Inflammatory macrophage treated with lipopolysaccharide for 1 hour (primary cell): ENCODE data around the gene CCL2.
A peak's percentile ranks its signal among the peaks of the same experiment; 100 is the strongest.
"Not testable (repeated sequence)": the region's sequence is repeated elsewhere in the genome, so short reads cannot be mapped to it uniquely, and the experiment has no call there.

ENCODE experiments used
- DNase-seq, 2 donors: peaks; one replicate each; pipeline ENCODE4 v3.0.0-alpha.2; 2020 to 2022

Gene CCL2

DNA sequence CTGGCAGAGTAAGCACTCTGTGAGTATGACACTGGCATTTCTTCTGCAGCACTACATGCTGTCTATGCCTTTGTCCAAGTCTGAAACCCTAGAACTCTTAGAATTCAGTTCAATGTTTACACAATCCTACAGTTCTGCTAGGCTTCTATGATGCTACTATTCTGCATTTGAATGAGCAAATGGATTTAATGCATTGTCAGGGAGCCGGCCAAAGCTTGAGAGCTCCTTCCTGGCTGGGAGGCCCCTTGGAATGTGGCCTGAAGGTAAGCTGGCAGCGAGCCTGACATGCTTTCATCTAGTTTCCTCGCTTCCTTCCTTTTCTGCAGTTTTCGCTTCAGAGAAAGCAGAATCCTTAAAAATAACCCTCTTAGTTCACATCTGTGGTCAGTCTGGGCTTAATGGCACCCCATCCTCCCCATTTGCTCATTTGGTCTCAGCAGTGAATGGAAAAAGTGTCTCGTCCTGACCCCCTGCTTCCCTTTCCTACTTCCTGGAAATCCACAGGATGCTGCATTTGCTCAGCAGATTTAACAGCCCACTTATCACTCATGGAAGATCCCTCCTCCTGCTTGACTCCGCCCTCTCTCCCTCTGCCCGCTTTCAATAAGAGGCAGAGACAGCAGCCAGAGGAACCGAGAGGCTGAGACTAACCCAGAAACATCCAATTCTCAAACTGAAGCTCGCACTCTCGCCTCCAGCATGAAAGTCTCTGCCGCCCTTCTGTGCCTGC lies at the start of gene CCL2:
TSS of gene CCL2 (plus strand) at position 635 of the 730 bp plus-strand sequence. CDS start at position 700, 65 bp downstream.
- peak; percentile 54 to 68 for DNase-seq

DNA sequence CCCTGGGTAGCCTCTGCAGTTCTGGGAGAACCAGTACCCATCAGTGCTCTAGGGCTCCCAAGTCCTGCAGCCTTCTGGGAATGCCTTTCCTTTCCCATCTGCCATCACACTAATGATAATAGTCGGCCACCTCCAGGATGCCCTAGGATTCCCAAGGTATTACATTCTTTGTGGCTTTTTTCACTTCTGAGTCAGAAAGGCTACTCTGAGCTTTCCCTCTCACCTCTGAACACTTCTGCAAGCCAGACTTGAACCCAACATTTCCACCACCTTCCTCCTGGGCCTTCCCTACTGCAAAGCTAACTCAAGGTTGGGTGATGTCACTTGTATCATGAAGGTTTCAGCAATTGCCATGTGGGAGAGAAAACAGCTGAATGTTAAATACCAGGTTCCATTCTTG lies 49.7 kb upstream of the CCL2 start:
- no peak for DNase-seq

DNA sequence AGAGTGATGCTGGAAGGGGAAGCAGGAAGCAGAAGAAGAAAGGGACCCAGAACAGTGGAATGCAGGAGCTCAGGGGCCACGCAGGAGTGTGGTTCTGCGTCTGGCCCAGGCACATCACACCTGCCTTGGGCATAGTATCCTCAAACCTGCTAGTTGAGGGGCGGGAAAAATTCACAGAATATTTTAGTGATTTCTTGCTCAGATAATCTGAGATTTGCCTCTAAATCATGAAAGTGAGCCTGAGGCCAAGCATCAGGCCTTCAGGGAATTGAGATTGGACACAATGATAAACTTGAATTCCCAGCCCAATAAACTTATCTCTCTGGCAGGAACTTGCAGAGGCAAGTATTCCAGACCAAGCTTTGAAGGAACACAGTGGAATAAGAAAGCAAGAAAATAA lies 48.5 kb upstream of the CCL2 start:
- DNase-seq, result no peak

DNA sequence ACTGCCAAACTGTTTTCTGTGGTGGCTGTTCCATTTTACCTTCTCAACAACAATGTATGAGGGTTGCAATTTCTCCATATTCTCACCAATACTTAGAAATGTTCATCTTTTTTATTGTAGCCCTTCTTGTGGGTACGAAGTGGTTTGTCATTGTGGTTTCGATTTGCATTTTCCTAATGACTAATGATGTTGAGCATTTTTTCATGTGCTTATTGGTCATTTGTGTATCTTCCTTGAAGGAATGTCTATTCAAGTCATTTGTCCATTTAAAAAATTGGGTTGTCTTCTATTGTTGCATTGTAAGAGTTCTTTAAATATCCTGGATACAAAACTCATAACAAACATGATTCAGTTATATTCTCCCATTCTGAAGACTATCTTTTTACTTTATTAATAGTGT lies 47.5 kb upstream of the CCL2 start:
- DNase-seq, result peak; percentile 62 to 64

DNA sequence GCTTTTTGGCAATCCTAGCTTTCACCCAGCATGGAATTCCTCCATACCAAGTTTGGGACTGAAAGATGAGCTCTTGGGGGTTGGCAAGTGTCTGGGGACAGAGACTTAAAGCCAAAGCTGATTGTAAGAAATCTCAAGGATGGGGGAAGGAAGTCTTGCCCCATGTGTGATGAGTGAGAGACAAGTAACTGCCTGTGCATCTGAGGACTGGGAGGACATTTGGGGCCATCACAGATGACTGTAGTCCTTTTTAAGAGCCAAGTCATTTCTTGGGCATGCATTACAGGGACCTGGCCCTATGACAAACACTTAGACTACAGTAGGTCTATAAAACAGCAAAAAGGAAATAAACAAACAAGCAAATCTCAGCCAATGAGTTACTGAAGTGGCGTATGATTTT lies 36.3 kb upstream of the CCL2 start:
- no peak for DNase-seq

DNA sequence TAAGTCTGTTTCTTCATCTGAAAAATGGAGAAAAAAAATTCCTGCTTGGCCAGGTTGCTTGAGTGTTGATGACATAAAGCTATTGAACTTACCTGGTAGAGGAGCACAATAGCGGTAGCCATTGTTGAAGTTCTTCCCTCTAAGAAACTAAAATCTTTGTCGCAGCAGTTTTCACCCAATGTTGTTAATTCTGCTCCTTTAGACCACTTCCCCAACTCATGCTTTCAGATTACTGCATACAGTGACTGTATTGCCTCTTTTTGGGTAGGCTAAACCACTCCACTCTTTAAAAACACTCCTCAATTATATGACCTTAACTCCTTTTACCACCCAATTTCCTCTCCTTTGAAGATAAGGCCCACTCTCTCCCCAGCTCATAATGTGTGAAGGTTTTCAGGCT lies 35.7 kb upstream of the CCL2 start:
- DNase-seq, result peak in 1 of 2 donors; percentile 38

DNA sequence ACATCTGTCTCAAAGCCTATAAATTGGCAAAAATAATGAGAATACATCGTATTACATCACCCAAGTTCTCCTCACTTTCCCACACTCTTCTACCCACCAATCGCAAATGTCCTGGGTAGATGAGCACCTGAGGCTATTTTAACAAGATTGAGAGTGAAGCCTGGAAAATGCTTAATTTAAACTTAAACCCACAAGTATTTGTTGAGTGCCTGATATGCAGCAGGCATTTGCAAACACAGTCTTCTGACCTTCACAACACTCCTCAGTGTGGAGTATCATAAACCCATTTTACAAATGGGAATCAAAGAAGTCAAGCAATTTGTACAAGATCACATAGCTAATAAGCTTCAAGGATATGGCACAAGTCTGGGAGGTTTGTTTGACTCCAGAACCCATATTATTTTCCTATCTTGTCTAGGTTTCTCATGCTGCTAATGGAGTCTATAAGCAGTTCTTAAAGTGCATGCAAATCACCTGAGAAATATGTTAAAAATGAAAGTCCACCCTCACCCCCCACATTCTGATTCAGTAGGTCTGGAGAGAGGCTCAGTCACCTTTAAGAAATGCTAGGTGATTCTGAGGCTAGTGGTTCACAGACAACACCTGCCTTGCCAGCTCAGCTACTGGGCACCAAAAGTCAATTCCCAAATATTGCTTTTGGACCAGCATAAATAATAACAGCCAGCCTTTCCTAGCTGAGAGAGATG lies 34.9 kb upstream of the CCL2 start:
- DNase-seq, result no peak

DNA sequence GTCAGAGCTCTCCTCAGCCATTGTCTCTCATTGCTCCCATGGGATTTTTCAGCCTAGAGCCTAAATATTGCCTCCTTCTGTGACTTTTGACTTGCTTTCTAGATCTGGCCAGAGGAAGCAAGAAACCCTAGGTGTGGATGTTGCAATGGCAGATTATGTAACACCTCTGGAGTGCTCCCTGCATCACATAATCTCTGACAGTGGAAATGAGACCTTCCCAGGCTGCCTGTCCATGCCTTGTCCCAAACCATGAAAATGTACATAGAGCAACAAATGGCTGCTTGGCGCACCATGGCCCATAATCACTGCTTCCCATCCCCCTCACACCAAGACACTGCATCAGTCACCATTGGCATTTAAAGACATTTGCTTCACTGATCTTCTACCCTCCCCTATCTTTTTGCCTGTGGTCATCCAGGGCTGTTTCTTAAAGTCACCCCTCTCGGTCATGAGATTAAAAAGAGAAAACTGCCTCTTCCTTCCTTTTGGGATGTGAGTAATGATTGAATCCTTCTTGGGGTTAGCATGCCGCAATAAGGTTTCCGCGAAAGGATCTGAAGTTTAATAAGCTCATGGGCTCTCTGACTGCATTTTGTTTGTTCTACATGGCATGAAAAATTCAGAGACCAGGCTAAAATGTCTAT lies 34.2 kb upstream of the CCL2 start:
- DNase-seq, result peak; percentile 64 to 77

DNA sequence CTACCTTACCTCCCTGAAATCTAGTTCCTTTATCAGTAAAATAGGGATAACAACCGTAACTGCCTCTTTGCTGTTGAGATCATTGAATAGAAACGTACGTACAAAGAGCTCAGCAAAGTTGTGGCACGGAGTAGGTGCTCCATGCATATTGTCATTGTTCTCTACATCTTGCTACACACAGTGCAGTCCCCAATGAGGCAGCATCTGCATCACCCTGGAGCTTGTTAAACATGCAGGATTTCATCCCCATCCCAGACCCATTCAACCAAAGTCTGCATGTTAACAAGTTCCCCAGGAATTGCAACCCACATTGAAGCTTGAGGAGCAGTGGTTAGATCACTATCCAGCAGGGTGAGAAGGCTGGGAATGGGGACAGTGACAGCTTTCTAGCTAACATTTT lies 33.7 kb upstream of the CCL2 start:
- DNase-seq, result no peak

DNA sequence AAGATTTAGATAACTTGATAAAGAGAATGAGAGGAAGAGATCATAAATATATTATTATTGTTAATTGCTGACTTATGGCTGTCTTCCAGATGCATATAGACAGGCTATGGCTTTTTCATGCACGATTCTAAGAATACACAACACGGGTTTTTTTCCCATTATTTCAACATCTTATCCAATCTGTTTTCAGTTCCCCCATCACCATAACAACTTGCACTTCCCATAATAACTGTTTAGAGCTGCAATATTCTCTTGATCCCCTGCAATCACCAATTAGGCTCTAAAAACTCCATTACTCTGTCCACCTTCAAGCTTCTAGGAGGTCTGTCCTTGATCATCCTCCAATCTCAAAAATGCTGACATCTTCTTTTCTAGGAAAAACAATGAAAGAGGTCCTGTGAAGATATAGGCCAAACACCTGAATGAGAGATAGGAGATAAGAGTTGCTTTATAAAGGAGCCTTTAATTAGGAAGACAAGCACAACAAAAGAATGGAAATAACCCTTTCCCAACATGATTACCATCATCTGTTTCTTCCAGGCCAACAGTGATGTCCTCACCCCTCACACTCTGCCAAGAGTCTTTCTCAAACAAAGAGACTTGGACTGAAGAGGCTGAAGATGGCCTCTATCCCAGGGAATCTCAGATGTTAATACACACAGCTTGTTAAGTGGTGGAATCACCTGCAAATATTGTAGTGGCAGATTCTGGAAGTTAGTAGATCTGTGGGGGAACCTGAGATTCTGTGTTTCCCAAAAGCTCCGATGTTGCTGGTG lies 32.2 kb upstream of the CCL2 start:
- peak; percentile 86 to 87 for DNase-seq

DNA sequence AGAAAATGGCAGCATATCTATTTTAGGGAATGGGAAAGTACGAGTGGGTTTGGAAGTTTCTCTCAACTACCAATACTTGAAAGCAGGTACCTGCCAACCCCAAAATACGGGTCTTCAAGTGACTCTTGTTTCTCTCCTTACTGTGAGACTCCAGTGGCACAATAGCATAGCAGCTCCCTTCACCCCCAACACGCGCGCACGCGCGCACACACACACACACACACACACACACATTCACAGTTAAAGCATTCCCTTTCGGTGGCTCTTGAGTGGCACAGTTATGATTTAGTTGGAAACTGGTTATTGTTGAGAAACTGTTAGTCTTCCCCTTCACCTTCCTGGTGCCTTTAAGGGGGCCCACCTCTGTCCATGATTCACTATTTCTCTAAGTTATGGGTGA lies 30.0 kb upstream of the CCL2 start:
- DNase-seq, result no peak

DNA sequence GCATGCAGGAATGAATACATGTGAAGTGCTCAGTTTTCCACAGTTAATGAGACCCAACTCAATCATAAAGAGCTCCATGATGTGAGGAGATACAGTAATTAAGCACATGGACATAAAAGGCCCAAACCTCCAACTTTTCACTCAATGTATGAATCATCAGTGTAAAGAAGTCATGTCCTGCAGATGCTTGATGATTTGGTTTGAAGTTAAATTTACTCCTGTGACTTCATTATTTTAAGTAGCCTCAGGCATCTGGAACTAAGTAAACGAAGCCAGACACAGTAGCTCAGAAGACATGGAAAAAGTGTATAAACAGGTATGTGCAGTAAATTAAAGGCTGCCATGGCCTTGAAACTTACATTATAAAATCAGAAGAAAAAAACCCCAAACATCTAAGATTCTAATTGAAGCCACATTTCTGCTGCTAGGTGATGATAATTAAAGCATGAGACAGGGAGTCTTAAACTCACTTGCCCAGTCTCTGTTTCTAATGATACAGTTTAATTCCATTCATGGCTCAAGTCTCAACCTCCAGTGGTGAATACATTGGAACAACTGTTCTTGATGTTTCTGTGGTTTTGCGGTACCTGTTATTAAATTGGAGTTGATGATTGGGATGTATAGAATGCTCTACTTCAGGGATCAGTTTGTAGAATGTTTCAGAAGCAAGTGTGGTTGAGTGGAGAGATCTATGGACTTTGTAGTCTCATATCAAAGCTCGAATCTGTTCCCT lies 28.9 kb upstream of the CCL2 start:
- DNase-seq, result no peak

DNA sequence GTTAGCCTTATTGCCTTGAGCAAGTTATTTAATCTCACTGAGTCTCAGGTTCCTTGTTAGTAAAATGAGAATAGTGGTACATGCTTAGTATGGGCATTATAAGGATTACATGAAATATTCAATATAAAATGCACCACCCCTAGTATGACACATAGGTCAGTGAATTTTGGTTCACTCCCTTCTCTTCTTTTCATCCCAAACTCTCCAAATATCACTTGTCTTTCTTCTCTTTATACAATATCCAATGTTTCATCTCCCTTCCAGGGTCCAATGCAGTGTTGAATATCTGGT lies 28.4 kb upstream of the CCL2 start:
- DNase-seq, result no peak

DNA sequence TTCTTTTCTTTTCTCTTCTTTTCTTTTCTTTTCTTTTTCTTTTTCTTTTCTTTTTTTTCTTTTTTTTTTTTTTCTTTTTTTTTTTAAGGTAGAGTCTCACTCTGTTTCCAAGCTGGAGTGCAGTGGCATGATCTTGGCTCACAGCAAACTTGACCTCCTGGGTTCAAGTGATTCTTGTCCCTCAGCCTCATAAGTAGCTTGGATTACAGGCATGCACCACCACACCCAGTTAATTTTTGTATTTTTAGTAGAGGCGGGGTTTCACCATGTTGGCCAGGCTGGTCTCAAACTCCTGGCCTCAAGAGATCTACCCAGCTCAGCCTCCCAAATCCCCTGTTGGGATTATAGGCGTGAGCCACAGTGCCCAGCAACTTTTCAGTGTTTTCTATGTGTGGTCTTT lies 27.8 kb upstream of the CCL2 start:
- not testable (repeated sequence) for DNase-seq

DNA sequence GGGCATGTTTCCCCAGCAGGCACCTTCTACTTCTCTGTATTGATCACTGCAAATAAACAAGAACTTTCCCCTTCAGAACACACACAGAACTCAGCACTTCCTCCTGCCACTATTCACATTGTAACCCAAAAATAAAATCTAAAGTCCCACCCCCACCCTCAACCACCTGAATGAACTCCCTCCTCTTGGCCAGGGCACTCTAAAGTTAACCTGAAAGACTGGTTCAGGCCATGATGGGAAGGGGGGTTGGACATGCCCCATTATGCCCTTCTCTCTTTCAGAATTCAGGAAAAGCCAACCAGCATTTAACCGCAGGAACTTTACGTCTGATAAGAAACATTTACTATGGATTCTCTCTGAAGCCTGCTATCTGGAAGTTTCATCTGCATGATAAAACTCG lies 27.4 kb upstream of the CCL2 start:
- DNase-seq, result no peak

DNA sequence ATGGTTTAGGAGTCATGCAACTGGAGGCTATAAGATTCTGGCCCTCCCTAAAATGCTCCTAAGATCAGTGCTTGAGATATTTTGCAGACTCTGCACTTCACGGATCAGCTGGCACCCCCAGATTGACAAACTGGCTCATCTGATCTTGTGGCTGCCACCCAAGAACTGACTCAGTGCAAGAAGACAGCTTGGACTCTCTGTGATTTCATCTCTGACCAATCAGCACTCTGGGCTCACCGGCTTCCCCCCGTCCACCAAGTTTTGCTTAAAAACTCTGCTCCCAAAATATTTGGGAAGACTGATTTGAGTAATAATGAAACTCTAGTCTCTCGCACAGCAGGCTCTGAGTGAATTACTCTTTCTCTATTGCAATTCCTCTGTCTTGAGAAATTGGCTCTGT lies 26.3 kb upstream of the CCL2 start:
- peak; percentile 71 to 84 for DNase-seq

DNA sequence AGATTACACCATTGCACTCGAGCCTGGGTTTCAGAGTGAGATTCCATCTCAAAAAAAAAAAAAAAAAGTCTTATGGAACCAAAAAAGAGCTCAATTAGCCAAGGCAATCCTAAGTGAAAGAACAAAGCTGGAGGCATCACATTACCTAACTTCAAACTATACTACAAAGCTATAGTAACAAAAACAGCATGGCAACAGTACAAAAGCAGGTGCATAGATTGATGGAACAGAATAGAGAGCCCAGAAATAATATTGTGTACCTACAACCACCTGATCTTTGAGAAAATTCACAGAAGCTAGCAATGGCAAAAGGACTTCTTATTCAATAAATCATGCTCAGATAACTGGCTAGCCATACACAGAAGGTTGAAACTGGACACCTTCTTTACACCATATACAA lies 24.7 kb upstream of the CCL2 start:
- DNase-seq, result no peak

DNA sequence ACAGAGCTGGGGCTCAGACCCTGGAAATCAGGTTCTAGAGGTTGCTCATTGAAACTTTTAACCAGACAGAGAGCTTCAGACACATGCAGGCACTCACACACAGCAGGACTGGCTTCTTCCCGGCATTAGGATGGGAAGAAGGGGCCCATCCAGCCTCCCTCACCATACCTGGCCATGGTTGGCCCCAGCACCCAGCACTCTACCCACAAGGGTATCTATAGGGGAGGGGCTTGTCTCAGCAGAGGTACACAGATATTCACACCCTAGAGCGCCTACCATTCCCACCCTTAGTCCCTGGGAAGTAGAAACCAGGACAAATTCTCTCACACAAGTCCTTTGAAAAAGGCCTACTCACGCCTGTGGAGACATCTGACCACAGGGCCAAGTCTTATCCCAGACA lies 20.5 kb upstream of the CCL2 start:
- no peak for DNase-seq

DNA sequence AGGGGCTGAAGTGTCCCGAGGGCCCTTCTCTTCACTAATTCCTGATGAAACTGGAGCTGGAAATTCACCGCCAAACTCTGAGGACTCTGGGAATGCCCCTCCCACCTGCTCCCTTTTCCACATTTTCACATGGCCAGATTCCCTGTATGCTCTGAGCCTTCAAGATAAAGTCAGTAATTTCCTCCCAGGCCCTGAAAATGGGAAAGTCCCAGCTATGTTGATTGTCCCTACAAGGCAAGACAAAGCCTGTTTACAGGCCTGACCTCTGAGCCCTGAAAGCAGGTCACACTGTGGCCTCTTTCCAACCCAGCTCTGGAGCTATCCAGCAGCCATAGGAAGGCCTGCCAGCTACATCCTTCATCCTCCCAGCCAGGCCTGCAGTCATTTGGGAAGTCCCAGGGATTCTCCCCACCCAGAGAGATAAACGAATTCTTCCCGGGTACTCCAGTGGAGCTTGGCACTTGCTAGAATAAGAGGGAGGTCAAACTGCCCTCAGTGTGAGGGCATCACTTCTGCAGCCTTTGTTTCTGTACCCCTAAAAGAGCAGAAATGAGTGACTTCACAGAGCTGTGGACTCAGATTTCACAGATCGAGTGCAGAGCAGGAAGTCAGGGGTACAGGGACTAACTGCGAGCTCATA lies 19.6 kb upstream of the CCL2 start:
- DNase-seq, result peak; percentile 54 to 92

DNA sequence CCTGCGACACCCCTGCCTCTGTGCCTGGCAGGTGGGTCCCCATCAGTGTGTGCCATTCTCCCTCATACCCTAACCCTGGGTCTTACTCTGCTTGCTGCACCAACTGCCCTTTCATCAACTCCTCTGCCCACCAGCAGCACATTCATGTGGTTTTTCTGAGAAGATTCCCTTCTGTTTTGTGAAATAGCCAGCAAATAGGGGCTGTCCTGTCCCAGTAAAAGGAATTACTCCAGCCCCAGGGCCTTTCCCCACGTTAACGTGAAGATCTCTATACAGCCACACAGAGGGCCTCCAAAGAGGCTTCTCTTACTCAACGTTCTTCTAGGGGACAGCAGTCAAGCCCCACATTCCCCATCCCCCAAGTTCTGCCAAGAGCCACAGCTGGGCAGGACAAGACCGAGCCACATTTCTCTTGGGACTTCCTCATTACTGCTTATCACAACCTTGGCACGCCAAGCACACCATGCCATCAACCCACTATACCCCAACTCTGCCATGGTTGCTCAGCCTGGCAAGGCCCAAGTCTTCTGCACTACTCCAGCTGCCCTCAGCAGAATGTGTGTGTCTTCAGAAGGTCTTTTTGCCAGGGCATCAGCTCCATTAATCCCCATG lies 18.7 kb upstream of the CCL2 start:
- DNase-seq, result peak; percentile 54 to 80

DNA sequence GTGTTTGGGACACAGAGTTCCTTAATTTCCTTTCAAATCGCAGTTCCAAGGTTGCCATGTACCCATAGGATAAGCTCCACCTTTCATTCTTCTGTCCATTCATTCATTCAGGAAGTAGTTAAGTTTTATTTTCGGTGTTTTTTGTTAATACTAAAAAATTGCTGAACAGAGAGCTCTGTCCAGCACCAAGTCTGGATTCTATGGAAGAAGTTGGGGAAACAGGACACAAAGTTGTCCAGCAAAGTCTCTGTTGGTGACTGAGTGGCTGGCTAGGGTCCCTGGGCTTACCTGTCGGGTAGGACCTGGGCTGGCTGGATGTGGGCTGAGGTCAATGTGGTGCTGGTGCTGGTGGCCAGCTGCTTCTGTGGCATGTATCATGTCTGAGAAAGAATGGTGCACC lies 17.6 kb upstream of the CCL2 start:
- DNase-seq, result no peak

DNA sequence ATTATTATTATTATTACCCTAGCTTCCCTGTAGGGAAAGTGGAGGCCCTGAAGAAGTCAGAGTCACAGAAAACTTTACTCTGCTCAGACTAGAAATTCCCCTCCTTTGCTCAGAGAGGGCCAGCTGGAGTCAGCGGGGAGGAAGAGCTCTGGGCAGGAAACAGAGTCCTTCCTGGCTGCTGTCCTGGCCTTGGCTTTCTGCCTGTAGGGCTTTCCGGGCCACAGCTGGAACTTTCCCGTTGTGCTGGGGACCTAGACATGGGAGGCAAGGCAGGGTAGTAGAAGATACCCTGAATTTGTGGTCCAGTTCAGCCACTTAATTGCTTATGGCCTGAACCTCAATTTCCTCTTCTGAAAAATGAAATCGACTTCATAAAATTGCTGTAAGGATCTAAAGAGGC lies 14.0 kb upstream of the CCL2 start:
- DNase-seq, result peak in 1 of 2 donors; percentile 63
